ENCODE results near the gene NCAPG2.

NCAPG2 gene

GRCh38 chr7:158733775-158734494, 29.3 kb upstream of the NCAPG2 start:
- FAIRE-seq (no peak), DNase-seq (ENCODE audit: insufficient read length, low spot score) (no peak)

- no peak for FAIRE-seq
- no peak for DNase-seq (ENCODE audit: insufficient read length, low spot score)
These were observed 28.6 kb upstream of the NCAPG2 start for GRCh38 chr7:158733220-158733519.

DNA sequence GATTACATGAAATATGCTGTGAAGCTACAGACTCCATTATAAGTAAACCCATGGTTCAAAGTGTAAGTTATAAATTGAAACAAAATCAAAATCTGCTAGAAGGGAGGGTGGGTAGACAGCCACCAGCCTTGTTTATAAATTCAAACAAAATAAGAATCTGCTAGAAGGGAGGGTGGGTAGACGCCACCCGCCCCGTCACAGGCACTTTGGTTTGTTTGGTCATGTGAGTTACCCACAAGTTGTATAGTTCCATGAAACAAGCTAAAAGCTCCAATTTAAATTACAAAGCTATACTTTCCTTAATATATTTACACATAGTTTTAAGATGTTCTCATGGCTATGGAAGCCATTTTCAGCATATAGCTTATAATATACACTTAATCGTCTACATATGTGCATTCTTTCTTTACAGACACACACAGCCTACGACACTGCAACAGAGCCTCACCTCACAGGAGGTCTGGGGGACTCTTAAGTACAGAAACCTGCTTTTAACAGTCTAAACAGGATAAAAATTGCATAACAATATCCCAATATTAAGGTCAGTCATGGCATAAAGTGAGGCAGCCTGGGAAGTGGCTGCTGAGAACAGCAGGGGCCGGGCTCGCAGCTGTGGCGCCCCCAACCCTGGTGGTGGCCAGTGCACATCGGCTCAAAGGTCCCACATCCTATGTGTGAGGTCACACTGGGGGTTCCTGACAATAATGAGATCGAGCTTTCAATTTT, 28.1 kb upstream of the NCAPG2 start:
- FAIRE-seq (no peak), DNase-seq (ENCODE audit: insufficient read length, low spot score) (no peak)

DNA sequence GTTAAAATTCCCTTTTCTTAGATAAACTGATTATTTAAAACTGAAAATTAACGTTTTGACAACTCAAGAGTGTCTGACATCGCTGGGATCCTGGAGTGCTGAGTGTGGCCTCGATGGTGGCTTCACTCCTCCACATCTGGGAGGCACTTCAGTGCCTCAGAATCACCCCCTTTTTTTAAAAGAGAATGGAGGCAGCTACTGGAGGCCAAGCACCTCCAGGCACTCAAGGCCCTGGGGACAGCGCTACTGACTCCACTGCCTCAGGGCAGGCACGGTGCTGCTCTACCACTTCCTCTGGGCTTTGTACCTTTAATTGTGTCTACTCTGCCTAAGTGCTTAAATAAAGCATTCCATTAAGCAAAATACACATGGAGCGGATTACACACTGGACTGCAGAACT, 27.2 kb upstream of the NCAPG2 start:
- no peak for FAIRE-seq
- DNase-seq (ENCODE audit: insufficient read length, low spot score), result no peak

DNA sequence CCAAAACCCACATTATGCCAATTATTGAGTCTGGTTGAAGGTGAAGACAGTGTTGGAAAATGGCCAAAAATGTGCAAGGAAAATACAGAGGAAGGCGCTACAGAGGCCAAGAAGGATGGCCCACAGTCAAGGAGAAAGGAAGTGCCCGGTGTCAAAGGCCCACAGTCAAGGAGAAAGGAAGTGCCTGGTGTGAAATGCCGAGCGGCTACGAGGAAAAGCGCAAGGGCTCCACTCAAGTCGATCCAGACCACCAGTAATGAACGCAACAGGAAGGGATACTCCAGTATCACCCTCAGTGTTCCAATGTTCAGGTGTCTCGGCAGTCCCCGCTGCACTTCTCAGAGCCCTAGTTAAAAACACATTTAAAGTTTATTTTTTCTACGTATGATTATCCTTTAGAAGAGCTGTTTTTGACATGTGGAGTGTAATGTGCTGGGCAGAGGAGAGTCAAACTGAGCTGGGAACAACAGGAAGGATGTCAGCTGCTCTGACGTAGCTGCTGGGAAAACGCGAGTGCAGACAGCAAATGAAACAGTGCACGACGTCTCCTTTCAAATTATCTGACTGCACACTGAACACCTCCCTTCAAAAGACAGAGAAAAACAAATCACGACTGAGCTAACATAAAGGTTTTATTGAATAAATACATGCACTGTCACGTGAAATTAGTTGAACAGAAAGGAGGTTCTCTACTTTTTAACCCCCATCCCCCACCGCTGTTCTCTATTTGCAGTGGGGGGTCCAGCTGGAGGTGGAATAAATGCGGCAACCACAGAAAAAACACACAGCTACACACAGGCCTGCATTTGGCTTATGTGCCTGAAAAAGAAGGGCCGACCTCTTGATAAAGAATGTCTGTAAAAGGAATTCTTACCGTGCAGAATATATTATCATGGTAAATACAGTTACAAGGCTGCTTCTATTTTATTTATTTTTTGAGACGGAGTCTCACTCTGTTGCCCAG, 26.1 kb upstream of the NCAPG2 start:
- DNase-seq (ENCODE audit: insufficient read length, low spot score) (no peak), FAIRE-seq (no peak)

DNA sequence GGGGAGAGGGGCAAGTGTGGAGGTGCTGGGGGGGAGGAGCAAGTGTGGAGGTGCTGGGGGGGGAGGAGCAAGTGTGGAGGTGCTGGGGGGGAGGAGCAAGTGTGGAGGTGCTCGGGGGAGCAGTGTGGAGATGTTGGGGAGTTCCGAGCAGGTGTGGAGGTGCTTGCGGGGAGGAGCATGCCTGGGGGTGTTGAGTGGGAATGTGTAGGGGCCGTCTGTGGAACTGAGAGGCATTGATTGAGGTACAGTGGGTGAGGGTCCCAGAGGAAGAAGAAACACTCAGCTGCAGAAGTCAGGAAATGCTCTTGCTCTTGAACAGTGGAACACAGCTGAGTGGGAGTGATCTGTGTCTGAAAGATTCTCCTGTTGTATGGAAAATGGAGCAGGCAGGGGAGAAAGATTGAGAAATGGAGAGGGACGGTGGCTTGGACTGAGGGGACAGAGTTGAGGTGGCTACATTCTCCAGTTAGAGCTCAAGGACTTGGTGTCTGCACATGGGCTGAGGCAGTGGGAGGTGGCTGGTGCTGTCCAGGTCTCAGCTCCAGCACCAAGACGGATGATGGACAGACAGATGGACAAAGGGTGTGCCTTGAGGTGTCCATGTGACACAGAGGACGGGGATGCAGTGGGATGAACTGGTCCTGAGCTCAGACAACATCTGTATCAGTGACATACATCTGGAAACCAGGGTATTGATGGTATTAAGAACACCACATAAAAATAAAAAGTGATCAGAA, 25.2 kb upstream of the NCAPG2 start:
- no peak for DNase-seq (ENCODE audit: insufficient read length, low spot score)
- FAIRE-seq, result no peak

DNA sequence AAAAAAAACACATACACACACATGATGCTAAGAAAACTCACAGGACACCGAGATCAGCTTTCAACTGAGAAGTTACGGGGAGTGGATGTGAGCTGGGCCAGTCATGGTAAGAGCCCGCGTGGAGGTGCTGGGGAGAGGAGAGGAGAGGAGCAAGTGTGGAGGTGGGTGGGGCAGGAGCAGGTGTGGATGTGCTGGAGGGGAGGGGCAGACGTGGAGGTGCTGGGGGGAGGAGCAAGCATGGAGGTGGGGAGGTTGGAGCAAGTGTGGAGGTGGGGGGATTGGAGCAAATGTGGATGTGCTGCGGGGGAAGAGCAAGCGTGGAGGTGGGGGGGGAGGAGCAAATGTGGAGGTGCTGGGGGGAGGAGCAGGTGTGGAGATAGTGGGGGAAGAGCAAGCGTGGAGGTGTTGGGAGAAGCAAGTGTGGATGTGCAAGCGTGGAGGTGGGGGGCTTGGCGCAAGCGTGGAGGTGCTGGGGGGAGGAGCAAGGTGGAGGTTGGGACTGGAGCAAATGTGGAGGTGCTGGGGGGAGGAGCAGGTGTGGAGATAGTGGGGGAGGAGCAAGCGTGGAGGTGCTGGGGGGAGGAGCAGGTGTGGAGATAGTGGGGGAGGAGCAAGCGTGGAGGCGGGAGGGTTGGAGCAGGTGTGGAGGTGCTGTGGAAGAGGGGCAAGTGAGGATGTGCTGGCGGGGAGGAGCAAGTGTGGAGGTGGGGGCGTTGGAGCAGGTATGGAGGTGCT, 24.5 kb upstream of the NCAPG2 start:
- DNase-seq (ENCODE audit: insufficient read length, low spot score), result no peak
- FAIRE-seq, result no peak

GRCh38 chr7:158727690-158728089, 23.1 kb upstream of the NCAPG2 start:
- no peak for FAIRE-seq
- DNase-seq (ENCODE audit: insufficient read length, low spot score), result no peak

DNA sequence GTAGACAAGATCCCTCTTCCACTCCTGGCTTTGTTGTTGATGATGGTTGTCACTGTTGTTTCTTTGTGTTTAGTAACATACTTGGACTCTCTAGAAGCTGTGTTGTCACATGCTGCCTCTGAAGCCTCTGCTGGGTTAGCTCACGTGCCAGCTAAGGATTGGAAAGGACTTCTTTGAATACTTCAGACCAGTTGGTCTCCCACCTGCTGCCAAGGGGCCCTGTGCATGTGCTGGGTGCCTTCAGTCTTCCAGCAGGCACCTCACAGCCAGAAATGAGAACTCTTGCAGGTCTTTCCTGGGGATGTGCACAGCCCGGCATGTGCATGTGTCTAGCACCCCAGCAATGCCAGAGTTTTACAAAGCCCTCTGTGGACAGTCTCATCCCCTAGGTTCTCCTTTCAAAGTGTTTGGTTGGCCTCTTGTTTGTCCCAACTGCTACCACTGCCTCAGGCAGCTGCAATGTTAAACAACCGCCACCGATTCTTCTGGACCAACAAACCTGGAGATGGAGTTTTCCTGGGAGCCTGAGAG, 21.7 kb upstream of the NCAPG2 start:
- DNase-seq (ENCODE audit: insufficient read length, low spot score) (no peak), FAIRE-seq (no peak)

- FAIRE-seq (no peak), DNase-seq (ENCODE audit: insufficient read length, low spot score) (no peak)
These were observed 20.8 kb upstream of the NCAPG2 start for GRCh38 chr7:158725506-158725800.

DNA sequence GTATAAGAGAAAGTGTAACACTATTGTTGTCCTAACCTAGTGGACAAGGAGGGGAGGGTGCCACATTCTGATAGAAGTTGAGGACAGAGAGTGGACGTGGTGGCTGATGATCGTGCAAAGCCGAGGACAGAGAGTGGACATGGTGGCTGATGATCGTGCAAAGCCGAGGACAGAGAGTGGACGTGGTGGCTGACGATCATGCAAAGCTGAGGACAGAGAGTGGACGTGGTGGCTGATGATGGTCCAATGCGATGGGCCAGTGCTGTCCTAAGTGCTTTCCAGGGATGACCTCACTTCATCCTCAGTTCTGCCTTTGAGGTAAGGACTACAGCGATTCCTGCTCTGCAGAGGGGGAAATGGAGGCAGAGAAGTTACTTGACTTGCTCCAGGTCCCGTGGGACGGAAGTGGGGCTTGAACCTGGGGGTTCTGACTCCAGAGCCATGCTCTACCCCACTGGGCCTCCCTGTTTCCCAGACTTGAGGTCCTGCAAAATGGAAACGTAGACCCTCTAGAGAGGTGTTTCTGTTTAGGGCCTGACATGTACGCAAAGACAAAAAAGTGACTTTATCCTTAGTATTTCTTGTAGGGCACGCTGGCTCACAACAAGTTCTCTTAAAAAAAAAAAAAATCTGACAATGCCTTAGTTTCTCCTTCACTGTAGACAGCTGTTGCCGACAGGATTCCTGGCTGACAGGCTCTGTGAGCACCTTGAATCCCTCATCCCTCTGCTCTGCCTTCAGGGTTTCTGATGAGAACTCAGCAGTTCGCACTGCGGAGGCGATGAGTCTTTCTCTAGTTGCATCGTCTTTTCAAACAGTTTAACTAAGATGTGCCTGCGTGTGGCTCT, 20.3 kb upstream of the NCAPG2 start:
- FAIRE-seq (no peak), DNase-seq (ENCODE audit: insufficient read length, low spot score) (no peak)

DNA sequence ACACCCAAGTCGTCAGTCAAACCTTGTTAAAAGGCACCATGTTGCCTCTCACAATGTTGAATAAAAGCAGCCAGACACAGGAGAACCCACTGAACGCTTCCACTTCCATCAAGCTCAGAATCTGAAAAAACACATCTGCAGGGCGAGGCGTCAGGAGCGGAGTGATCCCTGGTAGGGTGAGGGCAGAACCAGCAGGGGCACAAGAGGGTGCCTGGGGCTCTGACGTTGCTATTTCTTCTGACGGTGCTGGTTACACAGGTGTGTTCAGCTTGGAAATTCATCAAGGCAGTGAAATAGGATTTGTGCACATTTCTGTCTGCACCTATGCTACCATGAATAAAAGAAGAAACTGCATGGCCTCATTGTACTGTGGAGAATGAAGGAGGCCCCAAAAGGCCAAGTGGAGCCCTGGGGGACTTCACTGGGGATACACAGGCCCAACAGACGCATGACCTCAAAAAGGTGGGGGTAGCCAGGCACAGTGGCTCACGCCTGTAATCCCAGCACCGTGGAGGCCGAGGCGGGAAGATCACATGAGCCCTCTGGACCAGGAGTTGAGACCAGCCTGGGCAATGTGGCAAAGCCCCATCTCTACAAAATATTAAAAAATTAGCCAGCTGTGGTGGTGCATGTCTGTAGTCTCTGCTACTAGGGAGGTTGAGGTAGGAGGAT, 19.2 kb upstream of the NCAPG2 start:
- DNase-seq (ENCODE audit: insufficient read length, low spot score) (no peak), FAIRE-seq (no peak)

DNA sequence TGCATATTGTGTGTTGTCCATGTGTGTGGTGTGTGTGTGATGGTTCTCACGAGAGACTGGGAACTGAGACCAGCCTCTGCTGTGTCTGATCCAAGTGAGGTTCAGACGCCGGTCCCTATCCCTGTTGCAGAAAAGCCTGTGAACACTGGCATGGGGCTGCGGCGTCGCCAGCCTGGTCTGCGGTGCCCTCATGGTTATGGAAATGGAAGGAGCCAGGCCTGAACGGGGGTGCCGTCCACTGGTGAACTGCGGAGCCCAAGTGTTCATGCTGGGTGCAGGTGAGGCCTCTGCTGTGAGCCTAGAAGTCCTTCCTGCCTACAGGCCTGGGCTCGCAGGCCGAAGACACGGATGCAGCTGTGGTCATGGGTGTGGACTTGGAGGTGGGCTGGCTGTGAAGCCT, 18.7 kb upstream of the NCAPG2 start:
- DNase-seq (ENCODE audit: insufficient read length, low spot score) (no peak), FAIRE-seq (no peak)

DNA sequence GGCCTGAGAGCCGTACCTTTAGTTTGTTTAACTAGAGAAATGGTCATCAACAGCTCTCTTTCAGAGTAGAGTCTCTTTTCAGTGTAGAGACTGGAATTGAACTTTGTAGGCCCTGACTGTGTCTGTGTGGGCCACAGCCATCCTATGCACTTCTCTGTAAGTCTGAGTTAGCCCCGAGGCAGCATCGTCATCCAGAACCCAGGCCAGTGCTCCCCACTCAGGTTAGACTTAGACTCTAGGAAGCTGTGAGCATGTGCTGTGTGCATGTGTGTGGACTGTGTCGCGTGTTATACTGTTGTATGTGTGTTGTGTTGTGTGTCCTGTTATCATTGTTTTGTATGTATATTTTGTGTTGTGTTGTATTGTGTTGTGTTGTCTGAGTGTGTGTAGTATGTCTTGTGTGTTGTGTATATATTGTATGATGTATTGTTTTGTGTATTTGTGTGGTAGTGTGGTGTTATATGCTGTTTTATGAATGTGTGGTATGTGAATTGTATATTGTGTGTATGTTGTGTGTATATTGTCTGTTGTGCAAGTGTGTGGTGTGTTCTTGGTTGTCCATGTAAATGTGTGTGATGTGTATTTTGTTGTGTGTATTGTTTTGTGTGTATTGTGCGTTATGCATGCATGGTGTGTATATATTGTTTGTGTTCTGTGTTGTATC, 18.1 kb upstream of the NCAPG2 start:
- DNase-seq (ENCODE audit: insufficient read length, low spot score) (no peak), FAIRE-seq (no peak)

DNA sequence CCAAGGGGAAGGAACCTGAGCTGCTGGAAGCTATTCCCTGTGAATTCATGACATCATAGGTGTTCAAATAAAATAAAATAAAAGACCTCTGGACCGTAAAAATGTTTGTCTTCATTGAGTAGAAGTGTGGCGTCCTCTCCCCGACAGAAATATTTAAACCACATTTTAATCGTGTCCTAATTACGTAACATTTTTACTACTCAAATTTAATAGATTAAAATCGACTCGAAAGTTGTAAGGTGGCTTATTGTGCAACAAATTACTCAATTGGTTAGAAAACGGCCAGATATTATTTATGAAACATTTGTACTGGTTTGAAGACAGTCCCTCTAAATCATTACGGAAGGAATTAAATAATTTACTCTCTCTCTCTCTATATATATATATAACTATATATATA, 15.5 kb upstream of the NCAPG2 start:
- no peak for FAIRE-seq
- no peak for DNase-seq (ENCODE audit: insufficient read length, low spot score)

GRCh38 chr7:158716802-158717201, 12.2 kb upstream of the NCAPG2 start:
- DNase-seq (ENCODE audit: insufficient read length, low spot score) (no peak), FAIRE-seq (no peak)

GRCh38 chr7:158710651-158711102, 6.1 kb upstream of the NCAPG2 start:
- FAIRE-seq (no peak), DNase-seq (ENCODE audit: insufficient read length, low spot score) (no peak)

DNA sequence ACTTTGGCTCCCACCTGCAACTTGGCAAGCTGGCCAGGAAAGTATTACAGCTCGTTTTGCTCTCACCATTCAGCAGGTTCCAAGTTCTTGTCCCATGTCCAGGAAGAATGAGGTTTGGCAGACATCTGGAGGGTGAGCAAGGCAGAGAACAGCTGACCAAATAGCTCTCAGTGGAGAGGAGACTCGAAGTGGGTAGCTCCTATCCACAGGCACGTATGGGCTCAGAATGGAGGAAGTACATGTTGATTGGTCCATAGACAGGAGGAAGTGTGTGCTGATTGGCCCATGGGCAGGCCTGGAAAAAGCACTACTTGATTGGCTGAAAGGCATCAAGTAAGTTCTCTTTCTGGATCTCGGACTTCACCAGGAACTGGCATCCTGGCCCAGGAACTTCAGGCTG, 3.0 kb upstream of the NCAPG2 start:
- no peak for FAIRE-seq

More for the DNA sequence above, 3.0 kb upstream of the NCAPG2 start:
- no peak for DNase-seq (ENCODE audit: insufficient read length, low spot score)

All from GM19239 (cell line).